OCI-LY7 (cell line): ENCODE data around the gene NFATC1. TPM values are rescaled to one million over a fixed set of nuclear protein-coding genes. Genes with fewer than 3 reads are reported as not detected.

ENCODE experiments used
- BruUV-seq: library from RNA; stranded (reverse); fragments of 400-500 nt; replicated peaks from 2 replicates; lab custom pipeline; 2021; lab: Mats Ljungman, UMichigan
- CTCF ChIA-PET: fragments of 300-600 bp; sonication (Branson Sonifier 250); formaldehyde crosslinking; loops from one replicate; lab custom pipeline; 2022; ENCODE audit warnings: antibody characterized with exemption; ENCODE audit not compliant: unreplicated experiment; lab: Charles Lee
- POLR2A ChIA-PET: fragments of 300-600 bp; sonication (Branson Sonifier 250); formaldehyde crosslinking; loops from one replicate; lab custom pipeline; 2022; ENCODE audit warnings: antibody characterized with exemption; lab: Charles Lee
- DNase-seq: peaks from one replicate; pipeline ENCODE4 v3.0.0-alpha.2; 2015; ENCODE audit warnings: low spot score
- H2AFZ ChIP-seq: fragments of 200-600 bp; sonication (generic), shearing (Covaris generic); 2 replicates; pipeline ENCODE4 v1.6.1; 2014; ENCODE audit warnings: mild to moderate bottlenecking, antibody characterized with exemption, low read length, moderate library complexity
- H3K27ac ChIP-seq: fragments of 200-600 bp; sonication (generic); 2 replicates; pipeline ENCODE4 v1.5.1; 2014; ENCODE audit warnings: mixed run types, low read depth, mild to moderate bottlenecking, moderate library complexity, low read length, inconsistent platforms; ENCODE audit not compliant: poor library complexity, severe bottlenecking
- H3K36me3 ChIP-seq: fragments of 200-600 bp; sonication (generic); 2 replicates; pipeline ENCODE4 v1.6.1; 2014; ENCODE audit warnings: mild to moderate bottlenecking, antibody characterized with exemption, low read length, moderate library complexity, mixed read lengths; ENCODE audit not compliant: insufficient read depth
- H3K4me1 ChIP-seq: fragments of 200-600 bp; sonication (generic); 2 replicates; pipeline ENCODE4 v1.5.1; 2014; ENCODE audit warnings: mild to moderate bottlenecking, low read length; ENCODE audit not compliant: insufficient read depth, poor library complexity, severe bottlenecking
- H3K4me2 ChIP-seq: fragments of 200-600 bp; sonication (generic); 2 replicates; pipeline ENCODE4 v1.6.1; 2014; ENCODE audit warnings: mild to moderate bottlenecking, low read length
- H3K4me3 ChIP-seq: fragments of 200-600 bp; sonication (generic); 2 replicates; pipeline ENCODE4 v1.5.1; 2014; ENCODE audit warnings: mild to moderate bottlenecking, low read depth, low read length; ENCODE audit not compliant: poor library complexity, severe bottlenecking
- H3K79me2 ChIP-seq: fragments of 200-600 bp; sonication (generic); 2 replicates; pipeline ENCODE4 v1.6.1; 2016; ENCODE audit warnings: low read depth, mild to moderate bottlenecking, low read length, moderate library complexity, mixed read lengths; ENCODE audit not compliant: insufficient read depth
- H3K9me2 ChIP-seq: fragments of 200-600 bp; sonication (generic); 2 replicates; pipeline ENCODE4 v1.6.1; 2016; ENCODE audit warnings: mild to moderate bottlenecking, low read length, mixed read lengths; ENCODE audit not compliant: insufficient read depth
- H3K9me3 ChIP-seq: fragments of 200-600 bp; sonication (generic); 2 replicates; pipeline ENCODE4 v1.6.1; 2014; ENCODE audit warnings: mild to moderate bottlenecking, mixed run types, low read length, mixed read lengths
- H4K20me1 ChIP-seq: fragments of 200-600 bp; sonication (generic); 2 replicates; pipeline ENCODE4 v1.6.1; 2014; ENCODE audit warnings: mild to moderate bottlenecking, antibody characterized with exemption, low read length, moderate library complexity, mixed read lengths; ENCODE audit not compliant: insufficient read depth
- CTCF ChIP-seq: fragments of 200-600 bp; sonication (generic); conservative IDR thresholded peaks from 2 replicates; pipeline ENCODE4 v1.5.1; 2014; ENCODE audit warnings: mild to moderate bottlenecking, antibody characterized with exemption, low read length, moderate library complexity, mixed read lengths
- EZH2phosphoT487 ChIP-seq: fragments of 200-600 bp; sonication (generic); IDR thresholded peaks from 2 replicates; pipeline ENCODE4 v1.6.1; 2018; ENCODE audit warnings: low read depth, borderline replicate concordance, mild to moderate bottlenecking, mixed run types, antibody characterized with exemption, low read length, moderate library complexity, mixed read lengths
- intact Hi-C: fragments of 100-400 bp; cut with micrococcal nuclease; formaldehyde crosslinking; loops from one replicate; pipeline ENCODE4 v1.10.0; 2022; ENCODE audit not compliant: unreplicated experiment
- total RNA-seq, 2 experiments: library from RNA; depleted of rRNA in 1 of 2; stranded (reverse); fragments of >200 nt in 1 of 2; shearing (Covaris generic) in 1 of 2; gene quantifications; 2 replicates each; pipeline ENCODE4 v1.2.3, GENCODE V29; 2014 to 2022

NFATC1 gene
- total RNA-seq, 2 experiments from 2014 or later = 23.6 to 50.4 TPM

DNA sequence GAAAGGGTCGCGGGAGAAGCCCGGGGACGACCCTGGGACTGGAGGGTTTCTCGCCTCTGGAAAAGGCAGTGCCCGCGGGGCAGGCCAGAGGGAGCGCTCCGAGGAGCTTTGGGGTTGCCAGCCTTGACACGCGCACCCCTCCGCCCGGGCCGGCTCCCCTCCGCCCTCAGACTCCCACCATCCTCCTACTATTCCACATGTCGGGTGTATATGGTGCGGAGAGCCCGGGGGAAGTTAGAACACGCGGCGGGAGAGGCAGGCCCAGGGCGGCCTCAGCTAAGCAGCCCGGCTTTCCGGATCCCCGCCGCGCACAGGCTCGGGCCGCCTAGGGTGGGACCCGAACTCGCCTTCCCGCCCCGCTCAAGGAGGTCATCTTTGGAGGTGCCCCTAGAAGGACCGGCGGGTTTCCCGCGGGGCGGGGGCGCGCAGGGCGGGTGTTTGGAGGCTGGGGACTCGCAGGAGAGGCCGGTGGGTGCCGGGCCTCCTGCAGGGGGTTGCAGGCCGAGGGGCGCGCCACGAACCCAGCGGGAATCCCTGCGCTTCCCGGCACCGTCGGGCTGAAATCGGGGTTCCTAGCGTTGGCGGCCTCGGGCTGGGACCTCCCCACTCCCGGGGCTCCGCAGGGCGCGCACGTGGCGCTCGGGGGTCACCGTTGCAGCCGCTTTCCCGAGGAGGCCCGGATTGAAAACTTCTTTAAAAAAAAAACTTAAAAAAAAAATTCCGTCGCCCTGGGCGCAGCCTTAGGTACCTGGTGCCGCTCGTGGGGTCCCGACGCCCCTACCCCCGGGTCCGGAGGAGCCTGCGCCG is 3.7 kb downstream of the NFATC1 start:
- Histone ChIP-seq H2AFZ (no peak overlapping the region), H3K4me2 (peak overlapping the region; percentile 100), H3K27ac (peak overlapping the region; percentile 87), H4K20me1 (0 out of 2 replicates have a peak, but pooled peaks cover 4% of the 10 kb centered on the region), H3K9me3 (no peaks in the 10 kb centered on the region), H3K9me2 (no peaks in the 10 kb centered on the region), H3K4me1 (peaks cover 48% of the 10 kb centered on the region), H3K4me3 (peak overlapping the region; percentile 86), H3K79me2 (peaks cover 57% of the 10 kb centered on the region), H3K36me3 (peaks cover 11% of the 10 kb centered on the region)
- TF ChIP-seq CTCF (no peak), EZH2phosphoT487 (no peak)
- no TSS peak for BruUV-seq
- ChIA-PET CTCF (no interaction called here), POLR2A (interaction anchor here (1.5 to 2.3 kb wide), 2 partner anchors 66 to 125 kb away, joined by 7 read pairs; no protein-coding TSS in a partner anchor)
- intact Hi-C loops = no loop called here
- peak; percentile 32 for DNase-seq

- Histone ChIP-seq H3K4me2 (peak overlapping the region; percentile 100), H2AFZ (no peak overlapping the region), H3K4me3 (peak overlapping the region; percentile 86), H3K4me1 (peaks cover 48% of the 10 kb centered on the region), H3K9me3 (no peaks in the 10 kb centered on the region), H3K9me2 (no peaks in the 10 kb centered on the region), H3K36me3 (peaks cover 11% of the 10 kb centered on the region), H3K27ac (peak overlapping the region; percentile 87), H3K79me2 (peaks cover 63% of the 10 kb centered on the region), H4K20me1 (0 out of 2 replicates have a peak, but pooled peaks cover 4% of the 10 kb centered on the region)
- ChIA-PET CTCF (no interaction called here), POLR2A (no interaction called here)
- BruUV-seq = no TSS peak
- no peak for TF ChIP-seq CTCF
- TF ChIP-seq EZH2phosphoT487 = no peak
- intact Hi-C loops = no loop called here
- peak; percentile 70 for DNase-seq
These were observed 4.4 kb downstream of the NFATC1 start for GRCh38 chr18:79400091-79400590.
